Stromal cell of bone marrow (primary cell): ENCODE results near the gene CLTB.

Experiments
- DNase-seq: peaks from one replicate; pipeline ENCODE4 v3.0.0-alpha.2; 2012; ENCODE audit warnings: low read depth

Gene CLTB

GRCh38 chr5:176352116-176352878, 64.0 kb downstream of the CLTB start:
- DNase-seq: no peak

GRCh38 chr5:176350416-176350815, 65.9 kb downstream of the CLTB start:
- DNase-seq: no peak

GRCh38 chr5:176342766-176343458, 73.4 kb downstream of the CLTB start:
- no peak for DNase-seq
